COLO668 (cell line): ENCODE data around the gene RUNX1.

ENCODE experiments used
- DNase-seq: peaks from one replicate; lab custom pipeline; 2025; ENCODE audit not compliant: unreplicated experiment; lab: John Stamatoyannopoulos, UW

The RUNX1 gene

GRCh38 chr21:35062016-35062415 is 12.9 kb upstream of the RUNX1 start:
- no peak for DNase-seq

- DNase-seq: no peak
Measured at GRCh38 chr21:35059742-35060141, 10.6 kb upstream of the RUNX1 start.

- DNase-seq: no peak
Measured at GRCh38 chr21:35058058-35058457, 9.0 kb upstream of the RUNX1 start.

GRCh38 chr21:35057428-35057827 is 8.3 kb upstream of the RUNX1 start:
- no peak for DNase-seq

- DNase-seq: no peak
Measured at GRCh38 chr21:35053356-35054096, 4.4 kb upstream of the RUNX1 start.

GRCh38 chr21:35052801-35053200 is 3.7 kb upstream of the RUNX1 start:
- no peak for DNase-seq

GRCh38 chr21:35051287-35051818 is 2.3 kb upstream of the RUNX1 start:
- DNase-seq: no peak

- DNase-seq: no peak
Measured at GRCh38 chr21:35050348-35051286, 1.5 kb upstream of the RUNX1 start.

- DNase-seq: no peak
Measured at GRCh38 chr21:35048183-35048601, 910 bp downstream of the RUNX1 start.

- DNase-seq: no peak
Measured at GRCh38 chr21:35046880-35047229, 2.2 kb downstream of the RUNX1 start.

GRCh38 chr21:35046263-35046624 is 2.9 kb downstream of the RUNX1 start:
- no peak for DNase-seq

- no peak for DNase-seq
Measured at GRCh38 chr21:35045542-35046262, 3.4 kb downstream of the RUNX1 start.

GRCh38 chr21:35044770-35045541 is 4.1 kb downstream of the RUNX1 start:
- DNase-seq: no peak

GRCh38 chr21:35044128-35044527 is 5.0 kb downstream of the RUNX1 start:
- no peak for DNase-seq

GRCh38 chr21:35043549-35043948 is 5.6 kb downstream of the RUNX1 start:
- DNase-seq: no peak

- no peak for DNase-seq
Measured at GRCh38 chr21:35042836-35043235, 6.3 kb downstream of the RUNX1 start.

- DNase-seq: no peak
Measured at GRCh38 chr21:35041881-35042280, 7.2 kb downstream of the RUNX1 start.

- no peak for DNase-seq
Measured at GRCh38 chr21:35041122-35041521, 8.0 kb downstream of the RUNX1 start.

GRCh38 chr21:35039595-35040289 is 9.4 kb downstream of the RUNX1 start:
- no peak for DNase-seq

GRCh38 chr21:35038772-35039319 is 10.3 kb downstream of the RUNX1 start:
- no peak for DNase-seq
